Measurements from ENCODE around the gene AKT1. TPM values are rescaled to one million over a fixed set of nuclear protein-coding genes. Genes with fewer than 3 reads are reported as not detected.

Gene AKT1
- total RNA-seq, 1 donor from 2014 or later = 147 TPM

- peak overlapping the region; percentile 50 for H3K27ac Mint-ChIP-seq
- DNase-seq (ENCODE audit: low spot score, unreplicated experiment) = no peak
- peaks cover 2% of the 10 kb centered on the region for H3K36me3 Mint-ChIP-seq (ENCODE audit: insufficient read depth)
- H3K9me3 Mint-ChIP-seq (ENCODE audit: low read depth) = no peaks in the 10 kb centered on the region
- no peaks in the 10 kb centered on the region for H3K27me3 Mint-ChIP-seq
- no peak overlapping the region for H3K4me3 Mint-ChIP-seq (ENCODE audit: low read depth)
- no peak for TF ChIP-seq CTCF (IDR thresholded peaks at IDR 0.05; ENCODE audit: unreplicated experiment)
- H3K4me1 Mint-ChIP-seq (ENCODE audit: low read depth) = no peaks in the 10 kb centered on the region
Observed at GRCh38 chr14:104806625-104807465, 11.3 kb upstream of the AKT1 start.

- TF ChIP-seq CTCF (IDR thresholded peaks at IDR 0.05; ENCODE audit: unreplicated experiment) = no peak
- no peak overlapping the region for H3K4me3 Mint-ChIP-seq (ENCODE audit: low read depth)
- DNase-seq (ENCODE audit: low spot score, unreplicated experiment) = no peak
- peaks cover 4% of the 10 kb centered on the region for H3K4me1 Mint-ChIP-seq (ENCODE audit: low read depth)
- H3K9me3 Mint-ChIP-seq (ENCODE audit: low read depth) = no peaks in the 10 kb centered on the region
- no peak overlapping the region for H3K27ac Mint-ChIP-seq
- H3K36me3 Mint-ChIP-seq (ENCODE audit: insufficient read depth) = peaks cover 2% of the 10 kb centered on the region
- no peaks in the 10 kb centered on the region for H3K27me3 Mint-ChIP-seq
Observed at GRCh38 chr14:104805941-104806624, 10.5 kb upstream of the AKT1 start.

- no peak for DNase-seq (ENCODE audit: low spot score, unreplicated experiment)
- Mint-ChIP-seq H3K36me3 (ENCODE audit: insufficient read depth) (no peaks in the 10 kb centered on the region), H3K27ac (no peak overlapping the region), H3K9me3 (ENCODE audit: low read depth) (no peaks in the 10 kb centered on the region), H3K4me1 (ENCODE audit: low read depth) (peaks cover 4% of the 10 kb centered on the region), H3K4me3 (ENCODE audit: low read depth) (no peak overlapping the region), H3K27me3 (no peaks in the 10 kb centered on the region)
- TF ChIP-seq CTCF (IDR thresholded peaks at IDR 0.05; ENCODE audit: unreplicated experiment) = no peak
Observed at GRCh38 chr14:104805326-104805678, 9.8 kb upstream of the AKT1 start.

- no peak overlapping the region for H3K27ac Mint-ChIP-seq
- H3K9me3 Mint-ChIP-seq (ENCODE audit: low read depth) = no peaks in the 10 kb centered on the region
- H3K4me3 Mint-ChIP-seq (ENCODE audit: low read depth) = no peak overlapping the region
- H3K36me3 Mint-ChIP-seq (ENCODE audit: insufficient read depth) = no peaks in the 10 kb centered on the region
- no peak for TF ChIP-seq CTCF (IDR thresholded peaks at IDR 0.05; ENCODE audit: unreplicated experiment)
- H3K27me3 Mint-ChIP-seq = no peaks in the 10 kb centered on the region
- peaks cover 6% of the 10 kb centered on the region for H3K4me1 Mint-ChIP-seq (ENCODE audit: low read depth)
- no peak for DNase-seq (ENCODE audit: low spot score, unreplicated experiment)
Observed at GRCh38 chr14:104804481-104805325, 9.2 kb upstream of the AKT1 start.

- Mint-ChIP-seq H3K27ac (no peak overlapping the region), H3K27me3 (peaks cover 5% of the 10 kb centered on the region), H3K4me1 (ENCODE audit: low read depth) (peaks cover 13% of the 10 kb centered on the region), H3K9me3 (ENCODE audit: low read depth) (no peaks in the 10 kb centered on the region), H3K4me3 (ENCODE audit: low read depth) (no peak overlapping the region), H3K36me3 (ENCODE audit: insufficient read depth) (no peaks in the 10 kb centered on the region)
- TF ChIP-seq CTCF (IDR thresholded peaks at IDR 0.05; ENCODE audit: unreplicated experiment) = no peak
- DNase-seq (ENCODE audit: low spot score, unreplicated experiment) = no peak
Observed at GRCh38 chr14:104803912-104804410, 8.4 kb upstream of the AKT1 start.
